HCT116 (cell line): ENCODE measurements around the gene KRTAP22-2. TPM values are rescaled to one million over a fixed set of nuclear protein-coding genes. Genes with fewer than 3 reads are reported as not detected.

Source experiments
- ATAC-seq: fragments of 200-7000 bp; cut with Tn5 transposase; 2 replicates; pipeline ENCODE4 v1.9.1; 2020; ENCODE audit warnings: mild to moderate bottlenecking, moderate library complexity
- BruUV-seq: library from RNA; stranded (reverse); fragments of 400-500 nt; replicated peaks from 2 replicates; lab custom pipeline; 2021; lab: Mats Ljungman, UMichigan
- CTCF ChIA-PET: fragments of 300-600 bp; sonication (Branson Sonifier 250); formaldehyde crosslinking; loops from one replicate; lab custom pipeline; 2021; ENCODE audit warnings: antibody characterized with exemption; lab: Charles Lee
- POLR2A ChIA-PET: fragments of 300-600, 350-600 bp; sonication (Branson Sonifier 250); formaldehyde crosslinking; loops from one replicate; lab custom pipeline; 2021; ENCODE audit warnings: antibody characterized with exemption; lab: Charles Lee
- RAD21 ChIA-PET, 2 experiments: fragments of 300-600 bp; sonication (Branson Sonifier 250); formaldehyde crosslinking; loops; one replicate each; lab custom pipeline; 2023; ENCODE audit warnings: low total read pairs in 2 of 2; ENCODE audit not compliant: uncharacterized antibody in 2 of 2, unreplicated experiment in 2 of 2, low non-redundant PET in 1 of 2; lab: Charles Lee
- DNase-seq: peaks from one replicate; pipeline ENCODE4 v3.0.0-alpha.2; 2010; ENCODE audit warnings: low read depth, low spot score
- H2AFZ ChIP-seq: fragments of 200-600 bp; shearing (Covaris generic), sonication (generic); 2 replicates; pipeline ENCODE4 v1.6.1; 2017; ENCODE audit warnings: low read depth, mixed run types, mixed read lengths, antibody characterized with exemption, low read length; ENCODE audit not compliant: poor library complexity, severe bottlenecking
- H3K27ac ChIP-seq: 2 replicates; pipeline ENCODE4 v1.5.1; 2012; ENCODE audit warnings: low read depth, low read length
- H3K27me3 ChIP-seq: fragments of 200-600 bp; sonication (generic); 2 replicates; pipeline ENCODE4 v1.6.1; 2016; ENCODE audit warnings: mixed run types, low read length, mixed read lengths; ENCODE audit not compliant: insufficient read depth
- H3K36me3 ChIP-seq, 2 experiments: fragments of 200-500 bp in 1 of 2; fragments of 200-600 bp in 1 of 2; sonication (Bioruptor generic) in 1 of 2; sonication (generic) in 1 of 2; 2 replicates each; pipeline versions ENCODE4 v1.5.1 to v1.6.1; 2014 to 2016; ENCODE audit warnings: low read length in 2 of 2, inconsistent platforms in 1 of 2, mixed read lengths in 1 of 2, mixed run types in 1 of 2; ENCODE audit not compliant: insufficient read depth in 2 of 2, control insufficient read depth in 1 of 2
- H3K4me1 ChIP-seq, 2 experiments: fragments of 200-600 bp in 1 of 2; sonication (generic) in 1 of 2; 2 replicates each; pipeline versions ENCODE4 v1.5.1 to v1.6.1; 2012 to 2017; ENCODE audit warnings: low read length in 2 of 2, inconsistent platforms in 1 of 2, mild to moderate bottlenecking in 1 of 2, mixed read lengths in 1 of 2, mixed run types in 1 of 2, moderate library complexity in 1 of 2; ENCODE audit not compliant: insufficient read depth in 2 of 2, control insufficient read depth in 1 of 2
- H3K4me2 ChIP-seq: fragments of 200-600 bp; sonication (generic); 2 replicates; pipeline ENCODE4 v1.6.1; 2017; ENCODE audit warnings: mixed run types, low read length, mixed read lengths
- H3K4me3 ChIP-seq, 2 experiments: fragments of 200-600 bp in 1 of 2; sonication (generic) in 1 of 2; replicated peaks in 1 of 2; 2 replicates each; pipeline ENCODE4 v1.5.1; 2011 to 2016; ENCODE audit warnings: low read length in 2 of 2, control low read depth in 1 of 2, low read depth in 1 of 2, mild to moderate bottlenecking in 1 of 2, mixed read lengths in 1 of 2, mixed run types in 1 of 2
- H3K79me2 ChIP-seq: fragments of 200-600 bp; sonication (generic); 2 replicates; pipeline ENCODE4 v1.6.1; 2017; ENCODE audit warnings: mild to moderate bottlenecking, mixed run types, low read length, moderate library complexity, mixed read lengths; ENCODE audit not compliant: insufficient read depth
- H3K9ac ChIP-seq: fragments of 200-600 bp; sonication (generic); 2 replicates; pipeline ENCODE4 v1.6.1; 2016; ENCODE audit warnings: low read length, mixed read lengths
- H3K9me2 ChIP-seq: fragments of 200-600 bp; sonication (generic), shearing (Covaris generic); 2 replicates; pipeline ENCODE4 v1.6.1; 2017; ENCODE audit warnings: mixed run types, mild to moderate bottlenecking, moderate library complexity; ENCODE audit not compliant: insufficient read depth
- H3K9me3 ChIP-seq, 2 experiments: fragments of 200-500 bp in 1 of 2; fragments of 200-600 bp in 1 of 2; sonication (Bioruptor generic) in 1 of 2; sonication (generic) in 1 of 2; 2 replicates each; pipeline ENCODE4 v1.6.1; 2014 to 2017; ENCODE audit warnings: low read length in 2 of 2, mixed read lengths in 2 of 2, inconsistent platforms in 1 of 2, low read depth in 1 of 2, mild to moderate bottlenecking in 1 of 2, mixed run types in 1 of 2, moderate library complexity in 1 of 2; ENCODE audit not compliant: control insufficient read depth in 1 of 2, insufficient read depth in 1 of 2
- H4K20me1 ChIP-seq: fragments of 200-600 bp; sonication (generic), shearing (Covaris generic); 2 replicates; pipeline ENCODE4 v1.6.1; 2017; ENCODE audit warnings: mixed run types, mild to moderate bottlenecking, moderate library complexity; ENCODE audit not compliant: insufficient read depth
- CBX3 ChIP-seq: IDR thresholded peaks from 2 replicates; pipeline ENCODE4 v1.6.1; 2012; ENCODE audit warnings: low read depth
- JUND ChIP-seq: IDR thresholded peaks from 2 replicates; pipeline ENCODE4 v1.6.1; 2012
- POLR2A ChIP-seq: IDR thresholded peaks from 2 replicates; pipeline ENCODE4 v1.7.0; 2011; ENCODE audit warnings: borderline replicate concordance; ENCODE audit not compliant: insufficient read depth, insufficient read length; ENCODE audit errors: extremely low read depth
- POLR2AphosphoS5 ChIP-seq: IDR thresholded peaks from 2 replicates; pipeline ENCODE4 v1.6.1; 2011; ENCODE audit warnings: mild to moderate bottlenecking, low read depth, low read length, moderate library complexity
- SIN3A ChIP-seq: IDR thresholded peaks from 2 replicates; pipeline ENCODE4 v1.6.1; 2012; ENCODE audit warnings: low read depth
- SP1 ChIP-seq: IDR thresholded peaks from 2 replicates; pipeline ENCODE4 v1.6.1; 2012; ENCODE audit warnings: low read depth
- SRF ChIP-seq: IDR thresholded peaks from 2 replicates; pipeline ENCODE4 v1.6.1; 2012; ENCODE audit warnings: low read depth
- ZBTB33 ChIP-seq: IDR thresholded peaks from 2 replicates; pipeline ENCODE4 v1.6.1; 2011; ENCODE audit warnings: mild to moderate bottlenecking, low read length, moderate library complexity; ENCODE audit not compliant: insufficient replicate concordance; ENCODE audit errors: extremely low read depth
- ZFX ChIP-seq: fragments of 450-650 bp; IDR thresholded peaks from 2 replicates; pipeline ENCODE4 v1.6.1; 2017
- intact Hi-C: fragments of 100-400 bp; cut with micrococcal nuclease; formaldehyde crosslinking; loops from 2 replicates; pipeline ENCODE4 v1.10.0; 2022
- total RNA-seq: library from RNA; stranded (reverse); gene quantifications from one replicate; pipeline ENCODE4 v1.2.1, GENCODE V29; 2021; ENCODE audit not compliant: unreplicated experiment
- TF ChIP-seq, protein P1 (sequence below): IDR thresholded peaks from 2 replicates; pipeline ENCODE4 v1.6.1; 2012
- TF ChIP-seq, protein P2 (sequence below): IDR thresholded peaks from 2 replicates; pipeline ENCODE4 v1.6.1; 2012; ENCODE audit warnings: low read depth
- TF ChIP-seq, protein P3 (sequence below): IDR thresholded peaks from 2 replicates; pipeline ENCODE4 v1.6.1; 2012

KRTAP22-2 gene
- total RNA-seq, 1 experiment from 2014 or later: not detected

- Histone ChIP-seq H3K4me3 (no peak within 1 kb of the TSS), H3K9ac (no peak within 1 kb of the TSS), H3K36me3 (no peaks in the 10 kb centered on the region), H3K27ac (no peak within 1 kb of the TSS), H3K79me2 (no peaks in the 10 kb centered on the region), H2AFZ (no peak within 1 kb of the TSS), H3K27me3 (no peaks in the 10 kb centered on the region), H4K20me1 (no peaks in the 10 kb centered on the region; the same call in 1 of the 2 replicates), H3K9me3 (peaks cover 6 to 11% of the 10 kb centered on the region in 2 experiments; a peak in 2 of 4 replicates), H3K9me2 (no peaks in the 10 kb centered on the region), H3K4me1 (no peaks in the 10 kb centered on the region), H3K4me2 (no peak within 1 kb of the TSS)
- POLR2A ChIA-PET: no interaction called here
- no peak for ATAC-seq
- CTCF ChIA-PET: no interaction called here
- intact Hi-C loops: no loop called here
- RAD21 ChIA-PET: no interaction called here
- DNase-seq: no peak
- no TSS peak for BruUV-seq
- TF ChIP-seq CBX3 (no peak), ZBTB33 (no peak), SRF (no peak), SIN3A (no peak)
Measured at GRCh38 chr21:30592140-30592539, 1.9 kb upstream of the KRTAP22-2 start, which contains the start of gene KRTAP6-3. Gene KRTAP6-3 (plus strand): TSS chr21:30592440. CDS start chr21:30592446, 6 bp downstream.

GRCh38 chr21:30582870-30583269 is 7.3 kb downstream of the KRTAP22-2 start:
- no peak overlapping the region for H3K9ac ChIP-seq
- no peak overlapping the region for H3K27ac ChIP-seq
- no TSS peak for BruUV-seq
- no peak for TF ChIP-seq SRF
- TF ChIP-seq, protein P1, sequence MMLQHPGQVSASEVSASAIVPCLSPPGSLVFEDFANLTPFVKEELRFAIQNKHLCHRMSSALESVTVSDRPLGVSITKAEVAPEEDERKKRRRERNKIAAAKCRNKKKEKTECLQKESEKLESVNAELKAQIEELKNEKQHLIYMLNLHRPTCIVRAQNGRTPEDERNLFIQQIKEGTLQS: no peak
- TF ChIP-seq, protein P2, sequence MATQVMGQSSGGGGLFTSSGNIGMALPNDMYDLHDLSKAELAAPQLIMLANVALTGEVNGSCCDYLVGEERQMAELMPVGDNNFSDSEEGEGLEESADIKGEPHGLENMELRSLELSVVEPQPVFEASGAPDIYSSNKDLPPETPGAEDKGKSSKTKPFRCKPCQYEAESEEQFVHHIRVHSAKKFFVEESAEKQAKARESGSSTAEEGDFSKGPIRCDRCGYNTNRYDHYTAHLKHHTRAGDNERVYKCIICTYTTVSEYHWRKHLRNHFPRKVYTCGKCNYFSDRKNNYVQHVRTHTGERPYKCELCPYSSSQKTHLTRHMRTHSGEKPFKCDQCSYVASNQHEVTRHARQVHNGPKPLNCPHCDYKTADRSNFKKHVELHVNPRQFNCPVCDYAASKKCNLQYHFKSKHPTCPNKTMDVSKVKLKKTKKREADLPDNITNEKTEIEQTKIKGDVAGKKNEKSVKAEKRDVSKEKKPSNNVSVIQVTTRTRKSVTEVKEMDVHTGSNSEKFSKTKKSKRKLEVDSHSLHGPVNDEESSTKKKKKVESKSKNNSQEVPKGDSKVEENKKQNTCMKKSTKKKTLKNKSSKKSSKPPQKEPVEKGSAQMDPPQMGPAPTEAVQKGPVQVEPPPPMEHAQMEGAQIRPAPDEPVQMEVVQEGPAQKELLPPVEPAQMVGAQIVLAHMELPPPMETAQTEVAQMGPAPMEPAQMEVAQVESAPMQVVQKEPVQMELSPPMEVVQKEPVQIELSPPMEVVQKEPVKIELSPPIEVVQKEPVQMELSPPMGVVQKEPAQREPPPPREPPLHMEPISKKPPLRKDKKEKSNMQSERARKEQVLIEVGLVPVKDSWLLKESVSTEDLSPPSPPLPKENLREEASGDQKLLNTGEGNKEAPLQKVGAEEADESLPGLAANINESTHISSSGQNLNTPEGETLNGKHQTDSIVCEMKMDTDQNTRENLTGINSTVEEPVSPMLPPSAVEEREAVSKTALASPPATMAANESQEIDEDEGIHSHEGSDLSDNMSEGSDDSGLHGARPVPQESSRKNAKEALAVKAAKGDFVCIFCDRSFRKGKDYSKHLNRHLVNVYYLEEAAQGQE: no peak
- TF ChIP-seq POLR2AphosphoS5: no peak
- no peak for TF ChIP-seq ZFX
- no peak for TF ChIP-seq POLR2A
- TF ChIP-seq JUND: no peak
- no peak for TF ChIP-seq SP1
- TF ChIP-seq, protein P3, sequence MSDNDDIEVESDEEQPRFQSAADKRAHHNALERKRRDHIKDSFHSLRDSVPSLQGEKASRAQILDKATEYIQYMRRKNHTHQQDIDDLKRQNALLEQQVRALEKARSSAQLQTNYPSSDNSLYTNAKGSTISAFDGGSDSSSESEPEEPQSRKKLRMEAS: no peak
- H3K4me3 ChIP-seq: no peak overlapping the region
- DNase-seq: no peak
- H4K20me1 ChIP-seq: no peaks in the 10 kb centered on the region
- ATAC-seq: no peak
- no peaks in the 10 kb centered on the region for H3K9me2 ChIP-seq
- POLR2A ChIA-PET: no interaction called here
- CTCF ChIA-PET: no interaction called here
- no peaks in the 10 kb centered on the region for H3K27me3 ChIP-seq
- no peak overlapping the region for H2AFZ ChIP-seq
- RAD21 ChIA-PET: no interaction called here
- no peak overlapping the region for H3K4me2 ChIP-seq
- intact Hi-C loops: no loop called here
- H3K36me3 ChIP-seq: no peaks in the 10 kb centered on the region
- no peaks in the 10 kb centered on the region for H3K4me1 ChIP-seq
- peaks cover 18 to 24% of the 10 kb centered on the region in 2 experiments; a peak in 2 of 4 replicates for H3K9me3 ChIP-seq
- H3K79me2 ChIP-seq: no peaks in the 10 kb centered on the region
